GM23248 (cell line): ENCODE data around the gene ZBTB34. TPM values are rescaled to one million over a fixed set of nuclear protein-coding genes. Genes with fewer than 3 reads are reported as not detected.

Experiments
- DNase-seq: peaks from one replicate; pipeline ENCODE4 v3.0.0-alpha.2; 2015
- H2AFZ ChIP-seq: fragments of 200-600 bp; sonication (generic); 2 replicates; pipeline ENCODE4 v1.6.1; 2016; ENCODE audit warnings: antibody characterized with exemption
- H3F3A ChIP-seq: fragments of 200-600 bp; sonication (generic); 2 replicates; pipeline ENCODE4 v1.6.1; 2016; ENCODE audit warnings: mild to moderate bottlenecking, antibody characterized with exemption, mixed run types; ENCODE audit not compliant: insufficient read depth
- H3K27ac ChIP-seq: fragments of 200-600 bp; sonication (generic); 2 replicates; pipeline ENCODE4 v1.5.1; 2016; ENCODE audit warnings: mild to moderate bottlenecking
- H3K27me3 ChIP-seq: fragments of 200-600 bp; sonication (generic); replicated peaks from 2 replicates; pipeline ENCODE4 v1.6.1; 2016; ENCODE audit warnings: mild to moderate bottlenecking; ENCODE audit not compliant: insufficient read depth
- H3K36me3 ChIP-seq: fragments of 200-600 bp; sonication (generic); 2 replicates; pipeline ENCODE4 v1.6.1; 2016; ENCODE audit warnings: low read depth, mild to moderate bottlenecking
- H3K4me1 ChIP-seq: fragments of 200-600 bp; sonication (generic); 2 replicates; pipeline ENCODE4 v1.6.1; 2016; ENCODE audit warnings: mild to moderate bottlenecking; ENCODE audit not compliant: insufficient read depth
- H3K4me2 ChIP-seq: fragments of 200-600 bp; sonication (generic); one replicate; pipeline ENCODE4 v1.6.1; 2016; ENCODE audit warnings: mild to moderate bottlenecking; ENCODE audit not compliant: unreplicated experiment
- H3K4me3 ChIP-seq: fragments of 200-600 bp; sonication (generic); 2 replicates; pipeline ENCODE4 v1.5.1; 2016; ENCODE audit warnings: mild to moderate bottlenecking
- H3K79me2 ChIP-seq: fragments of 200-600 bp; sonication (generic); 2 replicates; pipeline ENCODE4 v1.6.1; 2016; ENCODE audit warnings: mild to moderate bottlenecking; ENCODE audit not compliant: insufficient read depth
- H3K9ac ChIP-seq: fragments of 200-600 bp; sonication (generic); 2 replicates; pipeline ENCODE4 v1.6.1; 2016; ENCODE audit warnings: mild to moderate bottlenecking
- H3K9me2 ChIP-seq: fragments of 200-600 bp; sonication (generic); 2 replicates; pipeline ENCODE4 v1.6.1; 2016; ENCODE audit warnings: mixed run types, mild to moderate bottlenecking, moderate library complexity; ENCODE audit not compliant: insufficient read depth
- H3K9me3 ChIP-seq: fragments of 200-600 bp; sonication (generic); one replicate; pipeline ENCODE4 v1.6.1; 2017; ENCODE audit warnings: low read depth
- H4K20me1 ChIP-seq: fragments of 200-600 bp; sonication (generic); 2 replicates; pipeline ENCODE4 v1.6.0; 2016; ENCODE audit not compliant: insufficient read depth
- EZH2 ChIP-seq: fragments of 200-600 bp; sonication (generic); IDR thresholded peaks from 2 replicates; pipeline ENCODE4 v1.6.1; 2018; ENCODE audit warnings: antibody characterized with exemption, mild to moderate bottlenecking; ENCODE audit not compliant: insufficient read depth, poor library complexity, severe bottlenecking
- EZH2phosphoT487 ChIP-seq: fragments of 200-600 bp; sonication (generic); IDR thresholded peaks from 2 replicates; pipeline ENCODE4 v1.6.1; 2018; ENCODE audit warnings: antibody characterized with exemption, moderate library complexity, mild to moderate bottlenecking, low read depth; ENCODE audit not compliant: insufficient read depth
- WGBS, 2 experiments: methylation state at CpG; one replicate each; pipeline ENCODE4 v1.1.6; 2015 to 2017; ENCODE audit warnings: low lambda C conversion rate in 2 of 2, low coverage in 1 of 2; ENCODE audit errors: missing lambda C conversion rate in 2 of 2; 5-methylcytosine and 5-hydroxymethylcytosine counted together
- in situ Hi-C: fragments of 300-500 bp; cut with MboI; formaldehyde crosslinking; loops from 2 replicates; pipeline ENCODE4 v1.15.0; 2020
- polyA plus RNA-seq: library from polyadenylated mRNA; unstranded; fragments of >200 nt; fragmentation: Nextera tagmentation; extraction: Ambion mirVana; gene quantifications from 2 replicates; pipeline ENCODE4 v1.2.1, GENCODE V29; 2016
- total RNA-seq: library from RNA; depleted of rRNA; stranded (reverse); fragments of >200 nt; shearing (Covaris generic); gene quantifications from 2 replicates; pipeline ENCODE4 v1.2.3, GENCODE V29; 2014

Gene ZBTB34
- total and polyA plus RNA-seq, 2 experiments from 2014 or later, result 2.3 to 5.5 TPM

GRCh38 chr9:126891676-126892075, 31.2 kb downstream of the ZBTB34 start:
- Histone ChIP-seq H3K9me3 (no peaks in the 10 kb centered on the region), H3K9me2 (no peaks in the 10 kb centered on the region), H3K4me3 (no peak overlapping the region), H3K36me3 (no peaks in the 10 kb centered on the region), H3K79me2 (no peaks in the 10 kb centered on the region), H3K27ac (no peak overlapping the region), H3F3A (no peaks in the 10 kb centered on the region), H3K4me1 (no peaks in the 10 kb centered on the region), H3K27me3 (no peaks in the 10 kb centered on the region), H3K4me2 (no peak overlapping the region), H2AFZ (no peak overlapping the region), H3K9ac (no peak overlapping the region), H4K20me1 (no peaks in the 10 kb centered on the region)
- no peak for DNase-seq
- in situ Hi-C loops, result no loop called here
- WGBS, 2 experiments, result 91 to 92% methylated on average over 3 of the region's 3 CpGs
- no peak for TF ChIP-seq EZH2phosphoT487
- no peak for TF ChIP-seq EZH2

- WGBS, 2 experiments, result 12 to 21% methylated on average over 5 of the region's 5 CpGs
- Histone ChIP-seq H3K9me3 (no peaks in the 10 kb centered on the region), H3K4me1 (no peaks in the 10 kb centered on the region), H3K9me2 (no peaks in the 10 kb centered on the region), H3K79me2 (no peaks in the 10 kb centered on the region), H3K4me3 (no peak overlapping the region), H3K9ac (no peak overlapping the region), H4K20me1 (no peaks in the 10 kb centered on the region), H3K36me3 (no peaks in the 10 kb centered on the region), H2AFZ (no peak overlapping the region), H3K27ac (no peak overlapping the region), H3K4me2 (no peak overlapping the region), H3K27me3 (no peaks in the 10 kb centered on the region), H3F3A (no peaks in the 10 kb centered on the region)
- TF ChIP-seq EZH2 (no peak), EZH2phosphoT487 (no peak)
- DNase-seq, result peak; percentile 25
- in situ Hi-C loops, result no loop called here
Observed at GRCh38 chr9:126893079-126893478, 32.6 kb downstream of the ZBTB34 start.

- Histone ChIP-seq H3K79me2 (no peaks in the 10 kb centered on the region), H4K20me1 (no peaks in the 10 kb centered on the region), H3K9ac (no peak overlapping the region), H3K9me3 (no peaks in the 10 kb centered on the region), H3K36me3 (no peaks in the 10 kb centered on the region), H3K4me1 (no peaks in the 10 kb centered on the region), H3F3A (no peaks in the 10 kb centered on the region), H3K27ac (no peak overlapping the region), H2AFZ (no peak overlapping the region), H3K27me3 (no peaks in the 10 kb centered on the region), H3K9me2 (no peaks in the 10 kb centered on the region), H3K4me2 (no peak overlapping the region), H3K4me3 (no peak overlapping the region)
- DNase-seq, result no peak
- in situ Hi-C loops, result no loop called here
- TF ChIP-seq EZH2 (no peak), EZH2phosphoT487 (no peak)
- 75 to 79% methylated on average over 4 of the region's 4 CpGs for WGBS, 2 experiments
Observed at GRCh38 chr9:126894052-126894603, 33.7 kb downstream of the ZBTB34 start.

- Histone ChIP-seq H3K9me3 (no peaks in the 10 kb centered on the region), H3K79me2 (no peaks in the 10 kb centered on the region), H2AFZ (no peak overlapping the region), H3K36me3 (no peaks in the 10 kb centered on the region), H3K9me2 (no peaks in the 10 kb centered on the region), H4K20me1 (no peaks in the 10 kb centered on the region), H3F3A (no peaks in the 10 kb centered on the region), H3K27ac (no peak overlapping the region), H3K27me3 (peaks cover 4% of the 10 kb centered on the region; the same call in 1 of the 2 replicates), H3K9ac (no peak overlapping the region), H3K4me1 (no peaks in the 10 kb centered on the region), H3K4me3 (no peak overlapping the region), H3K4me2 (no peak overlapping the region)
- no peak for TF ChIP-seq EZH2
- WGBS, 2 experiments, result 45 to 59% methylated on average over 3 of the region's 3 CpGs
- DNase-seq, result no peak
- in situ Hi-C loops, result no loop called here
Observed at GRCh38 chr9:126902210-126902609, 41.8 kb downstream of the ZBTB34 start.

- Histone ChIP-seq H3K4me3 (no peak overlapping the region), H2AFZ (no peak overlapping the region), H3K9me3 (no peaks in the 10 kb centered on the region), H3F3A (no peaks in the 10 kb centered on the region), H3K9me2 (no peaks in the 10 kb centered on the region), H3K27me3 (peaks cover 4% of the 10 kb centered on the region; the same call in 1 of the 2 replicates), H3K9ac (no peak overlapping the region), H3K79me2 (no peaks in the 10 kb centered on the region), H3K36me3 (no peaks in the 10 kb centered on the region), H4K20me1 (no peaks in the 10 kb centered on the region), H3K4me2 (no peak overlapping the region), H3K27ac (no peak overlapping the region), H3K4me1 (no peaks in the 10 kb centered on the region)
- in situ Hi-C loops, result no loop called here
- TF ChIP-seq EZH2phosphoT487 (no peak), EZH2 (no peak)
- WGBS, 2 experiments, result 51 to 71% methylated on average over 3 of the region's 3 CpGs
- DNase-seq, result no peak
Observed at GRCh38 chr9:126904586-126904985, 44.1 kb downstream of the ZBTB34 start.
